Muscle layer of duodenum (tissue), 2 donors: ENCODE measurements around the gene DLL3.

Experiments
- H3K27ac ChIP-seq: one replicate; pipeline ENCODE4 v1.7.0; 2013; ENCODE audit warnings: mild to moderate bottlenecking, low read length
- H3K27me3 ChIP-seq: one replicate; pipeline ENCODE4 v1.7.0; 2013; ENCODE audit warnings: low read depth, mild to moderate bottlenecking, control low read depth, low read length
- H3K36me3 ChIP-seq, 2 donors: one replicate each; pipeline ENCODE4 v1.7.0; 2013; ENCODE audit warnings: low read length in 2 of 2, control low read depth in 1 of 2, mild to moderate bottlenecking in 1 of 2; ENCODE audit not compliant: insufficient read depth in 2 of 2, control insufficient read depth in 1 of 2
- H3K4me1 ChIP-seq, 2 donors: one replicate each; pipeline ENCODE4 v1.7.0; 2013; ENCODE audit warnings: low read length in 2 of 2, mild to moderate bottlenecking in 2 of 2, control low read depth in 1 of 2, moderate library complexity in 1 of 2; ENCODE audit not compliant: insufficient read depth in 2 of 2, control insufficient read depth in 1 of 2
- H3K4me3 ChIP-seq, 2 donors: one replicate each; pipeline ENCODE4 v1.7.0; 2013; ENCODE audit warnings: low read length in 2 of 2, low read depth in 1 of 2, mild to moderate bottlenecking in 1 of 2
- H3K9me3 ChIP-seq, 2 donors: one replicate each; pipeline ENCODE4 v1.7.0; 2013; ENCODE audit warnings: low read length in 2 of 2, control low read depth in 1 of 2, mild to moderate bottlenecking in 1 of 2; ENCODE audit not compliant: control insufficient read depth in 1 of 2
- donor health status: healthy.

DLL3 gene

DNA sequence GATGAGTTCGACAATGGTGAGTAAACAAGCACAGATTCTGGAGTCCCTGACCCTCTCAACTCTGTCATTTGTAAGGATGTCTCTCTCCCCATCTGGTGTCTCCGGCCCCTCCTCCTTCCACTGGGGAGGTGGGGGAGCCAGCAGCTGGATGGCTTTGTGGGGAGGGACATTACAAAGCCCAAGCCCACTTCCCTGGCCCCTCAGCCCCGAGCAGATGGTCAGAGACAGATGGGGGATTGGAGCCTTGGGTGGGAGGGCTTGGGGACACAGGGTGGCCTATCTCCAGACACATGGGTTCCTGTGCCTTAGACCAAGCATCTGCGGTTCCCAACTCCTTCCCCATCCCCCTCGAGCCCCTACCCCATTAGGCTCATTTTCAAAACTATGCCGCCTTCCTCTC lies 15.6 kb upstream of the DLL3 start:
- H3K4me3 ChIP-seq: no peak overlapping the region
- H3K36me3 ChIP-seq: peaks cover 23 to 31% of the 10 kb centered on the region in 2 donors
- H3K27me3 ChIP-seq: no peaks in the 10 kb centered on the region
- H3K9me3 ChIP-seq: no peaks in the 10 kb centered on the region
- peaks cover 7 to 18% of the 10 kb centered on the region in 2 donors for H3K4me1 ChIP-seq
- no peak overlapping the region for H3K27ac ChIP-seq

DNA sequence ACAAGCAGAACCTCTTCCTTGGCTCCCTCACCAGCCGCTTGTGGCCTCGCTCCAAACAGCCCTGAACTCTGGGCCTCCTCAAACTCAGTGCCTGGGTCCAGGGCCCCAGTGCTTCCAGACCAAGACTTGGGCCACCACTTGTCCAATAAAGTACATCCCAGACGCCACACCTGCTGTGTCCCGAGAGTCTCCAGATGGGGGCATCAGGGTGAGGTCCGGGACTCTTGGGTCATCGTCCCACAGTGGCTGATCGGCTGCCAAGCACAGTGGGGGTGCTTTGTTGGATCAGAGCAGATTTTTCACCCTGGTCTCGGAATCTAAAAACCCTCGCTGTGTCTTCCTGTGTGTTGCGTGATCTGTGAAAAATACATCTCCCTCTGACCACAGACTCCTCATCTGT lies 9.0 kb upstream of the DLL3 start:
- Histone ChIP-seq H3K27ac (no peak overlapping the region), H3K4me3 (no peak overlapping the region), H3K9me3 (no peaks in the 10 kb centered on the region), H3K36me3 (peaks cover 39 to 64% of the 10 kb centered on the region in 2 donors), H3K4me1 (no peaks in the 10 kb centered on the region), H3K27me3 (no peaks in the 10 kb centered on the region)

DNA sequence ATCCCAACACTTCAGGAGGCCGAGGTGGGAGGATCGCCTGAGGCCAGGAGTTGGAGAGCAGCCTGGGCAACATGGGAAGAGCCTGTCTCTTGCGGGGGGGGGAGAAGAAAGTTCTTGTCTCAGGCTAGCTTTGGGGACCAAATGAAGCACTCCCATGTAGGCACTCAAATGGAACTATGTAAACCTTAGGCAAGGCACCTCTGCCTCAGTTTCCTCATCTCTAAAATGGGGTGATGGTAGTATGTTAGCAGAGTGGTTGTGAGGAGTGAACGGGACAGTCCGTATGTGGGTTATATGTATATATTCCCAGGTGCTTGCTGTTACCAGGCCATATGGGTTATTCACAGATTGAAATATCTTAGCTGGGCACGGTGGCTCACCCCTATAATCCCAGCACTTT lies 6.5 kb upstream of the DLL3 start:
- Histone ChIP-seq H3K9me3 (no peaks in the 10 kb centered on the region), H3K4me1 (no peaks in the 10 kb centered on the region), H3K27ac (no peak overlapping the region), H3K4me3 (no peak overlapping the region), H3K36me3 (peaks cover 20 to 43% of the 10 kb centered on the region in 2 donors), H3K27me3 (no peaks in the 10 kb centered on the region)

DNA sequence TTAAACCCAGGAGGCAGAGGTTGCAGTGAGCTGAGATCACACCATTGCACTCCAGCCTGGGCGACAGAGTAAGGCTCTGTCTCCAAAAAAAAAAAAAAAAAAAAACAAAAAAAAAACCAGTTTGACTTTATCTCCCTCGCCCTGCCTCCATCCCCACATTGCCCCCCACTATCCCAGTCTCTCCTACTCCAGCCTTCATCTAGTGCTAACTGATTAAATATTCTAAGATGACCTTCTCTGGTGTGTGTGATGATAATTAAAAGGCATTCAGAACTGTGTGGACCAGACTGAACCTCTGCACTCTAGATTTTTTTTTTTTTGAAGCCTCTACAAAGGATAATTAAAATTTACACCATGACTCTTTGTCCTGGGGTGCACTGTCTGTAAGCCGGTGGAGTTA lies 6.0 kb upstream of the DLL3 start:
- Histone ChIP-seq H3K4me3 (no peak overlapping the region), H3K9me3 (no peaks in the 10 kb centered on the region), H3K27ac (no peak overlapping the region), H3K4me1 (peaks cover 0 to 3% of the 10 kb centered on the region in 2 donors), H3K36me3 (peaks cover 20 to 41% of the 10 kb centered on the region in 2 donors), H3K27me3 (peaks cover 4% of the 10 kb centered on the region)

DNA sequence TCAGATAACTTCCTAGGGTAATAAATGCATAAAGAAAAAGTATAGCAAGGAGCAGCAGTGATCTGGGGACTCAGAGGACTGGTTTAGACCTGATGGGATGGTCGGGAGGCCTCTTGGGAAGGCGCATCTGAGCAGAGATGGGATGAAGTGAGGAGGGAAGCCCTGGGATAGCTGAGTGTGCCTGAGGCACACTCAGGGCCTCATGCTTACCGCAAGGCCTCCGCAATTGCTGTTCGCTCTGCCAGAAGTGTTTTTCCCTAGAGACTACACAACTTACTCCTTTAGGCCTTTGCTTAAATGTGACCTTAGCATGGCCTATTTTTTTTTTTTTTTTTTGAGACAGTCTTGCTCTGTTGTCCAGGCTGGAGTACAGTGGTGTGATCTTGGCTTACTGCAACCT lies 4.1 kb upstream of the DLL3 start:
- Histone ChIP-seq H3K4me1 (peaks cover 3 to 19% of the 10 kb centered on the region in 2 donors), H3K4me3 (no peak overlapping the region), H3K27me3 (peaks cover 17% of the 10 kb centered on the region), H3K27ac (no peak overlapping the region), H3K9me3 (no peaks in the 10 kb centered on the region), H3K36me3 (peaks cover 4 to 22% of the 10 kb centered on the region in 2 donors)

DNA sequence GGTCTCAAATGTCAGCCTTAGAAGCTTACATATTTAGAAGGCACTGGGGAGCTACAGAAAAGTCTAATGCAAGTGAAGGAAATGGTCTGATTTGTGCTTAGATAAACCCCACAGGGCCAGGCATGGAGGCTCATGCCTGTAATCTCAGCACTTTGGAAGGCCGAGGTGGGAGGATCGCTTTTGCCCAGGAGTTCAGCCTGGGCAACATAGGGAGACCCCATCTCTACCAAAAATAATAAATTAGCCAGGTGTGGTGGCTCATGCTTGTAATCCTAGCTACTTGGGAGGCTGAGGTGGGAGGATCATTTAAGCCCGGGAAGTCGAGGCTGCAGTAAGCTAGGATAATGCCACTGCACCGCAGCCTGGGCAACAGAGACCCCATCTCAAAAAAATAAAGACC lies 2.7 kb upstream of the DLL3 start:
- Histone ChIP-seq H3K9me3 (no peaks in the 10 kb centered on the region), H3K27me3 (peaks cover 27% of the 10 kb centered on the region), H3K4me1 (peaks cover 3 to 19% of the 10 kb centered on the region in 2 donors), H3K27ac (no peak overlapping the region), H3K36me3 (peaks cover 0 to 12% of the 10 kb centered on the region in 2 donors), H3K4me3 (no peak overlapping the region)

DNA sequence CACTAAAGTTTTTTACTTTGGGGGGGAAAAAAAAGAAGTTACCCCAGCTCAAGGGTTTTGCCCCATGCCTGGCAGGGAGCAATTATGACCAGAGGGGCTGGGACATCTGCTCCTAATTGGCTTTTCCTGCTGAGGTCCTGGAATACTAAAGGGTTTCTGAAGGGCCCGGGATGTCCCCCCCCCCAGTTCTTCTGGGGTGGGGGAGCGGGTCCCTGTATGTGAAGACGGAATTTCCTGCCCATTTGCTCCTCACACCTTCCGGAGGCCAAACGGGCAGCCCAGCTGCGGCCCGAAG lies 1.1 kb upstream of the DLL3 start:
- Histone ChIP-seq H3K27me3 (peaks cover 27% of the 10 kb centered on the region), H3K36me3 (no peaks in the 10 kb centered on the region), H3K9me3 (no peaks in the 10 kb centered on the region), H3K4me1 (peaks cover 3 to 19% of the 10 kb centered on the region in 2 donors), H3K4me3 (peak overlapping the region in 1 of 2 donors; percentile 40), H3K27ac (no peak overlapping the region)

DNA sequence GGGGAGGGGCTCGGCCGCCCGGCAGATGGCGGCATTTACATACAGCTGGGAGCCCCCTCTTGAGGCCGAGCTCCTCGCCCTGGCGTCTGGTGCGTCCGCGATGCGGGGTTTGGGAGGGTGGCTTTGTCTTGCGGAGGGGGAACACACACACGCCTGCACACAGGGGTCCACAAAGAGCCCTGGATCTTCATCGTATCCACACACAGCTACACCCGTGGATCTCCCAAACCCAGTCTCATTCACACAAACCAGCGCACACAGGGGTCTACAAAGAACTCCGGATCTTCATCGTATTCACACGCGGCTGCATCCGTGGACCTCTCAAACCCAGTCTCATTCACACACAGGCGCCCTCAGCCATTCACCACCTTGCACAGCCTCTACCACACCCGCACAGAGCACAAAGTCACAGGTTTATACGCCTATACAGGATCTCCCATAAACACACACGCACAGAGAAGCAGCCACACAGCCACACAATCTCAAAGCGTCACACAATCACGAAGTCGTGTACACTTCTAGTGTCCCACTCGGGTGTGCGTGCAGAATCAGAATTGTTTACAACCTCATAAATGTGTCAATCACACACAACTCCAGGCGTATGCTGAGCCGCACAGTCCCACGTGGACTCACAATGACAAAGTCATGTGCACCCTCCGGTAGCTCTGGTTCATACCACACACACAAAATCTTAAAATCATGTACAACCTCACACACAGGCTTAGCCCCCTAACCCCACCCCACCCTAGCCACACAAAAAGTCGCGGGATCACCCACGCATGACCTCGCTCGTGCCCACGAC lies 550 bp upstream of the DLL3 start:
- H3K4me1 ChIP-seq: peaks cover 3 to 19% of the 10 kb centered on the region in 2 donors
- peak overlapping the region; percentile 16 to 40 for H3K4me3 ChIP-seq
- H3K27ac ChIP-seq: no peak overlapping the region
- H3K27me3 ChIP-seq: peaks cover 27% of the 10 kb centered on the region
- no peaks in the 10 kb centered on the region for H3K36me3 ChIP-seq
- no peaks in the 10 kb centered on the region for H3K9me3 ChIP-seq

DNA sequence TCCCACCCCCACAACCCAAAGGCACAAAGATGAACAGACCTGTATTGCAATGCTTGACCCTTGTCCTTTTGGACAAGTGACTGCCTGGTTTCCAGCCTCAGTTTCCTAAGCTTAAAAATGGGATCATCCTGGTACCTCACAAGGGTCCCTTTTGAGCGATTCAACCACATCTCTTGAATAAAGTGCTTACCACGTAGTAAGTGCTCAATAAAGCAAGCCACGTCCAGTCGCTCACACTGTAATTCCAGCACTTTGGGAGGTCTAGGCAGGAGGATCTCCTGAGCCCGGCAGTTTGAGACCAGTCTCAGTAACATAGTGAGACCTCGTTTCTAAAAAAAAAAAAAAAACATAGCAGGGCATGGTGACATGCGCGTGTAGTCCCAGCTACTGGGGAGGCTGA lies 1.2 kb downstream of the DLL3 start:
- no peaks in the 10 kb centered on the region for H3K9me3 ChIP-seq
- H3K36me3 ChIP-seq: no peaks in the 10 kb centered on the region
- H3K27ac ChIP-seq: no peak overlapping the region
- H3K27me3 ChIP-seq: peaks cover 38% of the 10 kb centered on the region
- peaks cover 3 to 19% of the 10 kb centered on the region in 2 donors for H3K4me1 ChIP-seq
- no peak overlapping the region for H3K4me3 ChIP-seq

DNA sequence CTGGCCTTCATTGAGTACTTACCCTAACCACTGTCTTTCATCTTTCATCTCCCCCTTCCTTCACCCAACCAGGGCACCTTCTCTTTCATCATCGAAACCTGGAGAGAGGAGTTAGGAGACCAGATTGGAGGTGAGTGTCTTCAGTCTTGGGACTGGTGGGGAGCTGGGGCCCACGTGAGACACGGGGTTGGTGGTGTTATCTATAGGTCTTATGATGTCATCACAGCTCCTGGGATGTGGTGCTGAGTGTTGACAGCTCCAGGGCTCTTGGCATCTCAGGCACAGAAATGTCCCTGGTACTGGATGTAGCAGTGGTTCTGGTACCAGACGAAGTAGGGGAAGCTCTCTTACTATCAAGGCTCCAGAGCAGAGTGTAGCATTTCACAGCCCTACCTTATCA lies 1.8 kb downstream of the DLL3 start:
- Histone ChIP-seq H3K4me3 (no peak overlapping the region), H3K4me1 (peaks cover 3 to 19% of the 10 kb centered on the region in 2 donors), H3K27me3 (peaks cover 38% of the 10 kb centered on the region), H3K36me3 (no peaks in the 10 kb centered on the region), H3K9me3 (no peaks in the 10 kb centered on the region), H3K27ac (no peak overlapping the region)

DNA sequence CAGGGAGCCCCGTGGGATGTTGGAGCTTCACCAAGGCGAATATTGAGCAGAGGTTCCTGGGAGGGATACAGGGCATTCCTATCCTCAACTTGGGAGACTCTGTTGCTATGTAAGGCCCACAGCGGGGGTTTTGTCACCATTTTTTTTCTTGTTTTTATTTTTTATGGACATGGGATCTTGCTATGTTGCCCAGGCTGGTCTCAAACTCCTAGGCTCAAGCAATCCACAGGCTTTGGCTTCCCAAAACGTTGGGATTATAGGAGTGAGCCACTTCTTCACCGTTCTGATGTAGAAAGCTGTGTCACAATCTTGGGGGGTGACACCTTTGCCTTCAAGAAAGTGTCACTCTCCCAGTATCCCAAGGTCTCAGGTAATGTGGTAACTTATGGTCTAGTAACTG lies 2.6 kb downstream of the DLL3 start:
- Histone ChIP-seq H3K4me3 (no peak overlapping the region), H3K4me1 (peaks cover 3 to 19% of the 10 kb centered on the region in 2 donors), H3K36me3 (no peaks in the 10 kb centered on the region), H3K9me3 (no peaks in the 10 kb centered on the region), H3K27ac (no peak overlapping the region), H3K27me3 (peaks cover 40% of the 10 kb centered on the region)
